ENCODE data around the gene SKAP1. TPM values are rescaled to one million over a fixed set of nuclear protein-coding genes. Genes with fewer than 3 reads are reported as not detected.
"Not testable (repeated sequence)": the region's sequence is repeated elsewhere in the genome, so short reads cannot be mapped to it uniquely, and the experiment has no call there.

The SKAP1 gene
- total and polyA plus RNA-seq, 2 donors from 2014 or later = 34.8 to 42.6 TPM

DNA sequence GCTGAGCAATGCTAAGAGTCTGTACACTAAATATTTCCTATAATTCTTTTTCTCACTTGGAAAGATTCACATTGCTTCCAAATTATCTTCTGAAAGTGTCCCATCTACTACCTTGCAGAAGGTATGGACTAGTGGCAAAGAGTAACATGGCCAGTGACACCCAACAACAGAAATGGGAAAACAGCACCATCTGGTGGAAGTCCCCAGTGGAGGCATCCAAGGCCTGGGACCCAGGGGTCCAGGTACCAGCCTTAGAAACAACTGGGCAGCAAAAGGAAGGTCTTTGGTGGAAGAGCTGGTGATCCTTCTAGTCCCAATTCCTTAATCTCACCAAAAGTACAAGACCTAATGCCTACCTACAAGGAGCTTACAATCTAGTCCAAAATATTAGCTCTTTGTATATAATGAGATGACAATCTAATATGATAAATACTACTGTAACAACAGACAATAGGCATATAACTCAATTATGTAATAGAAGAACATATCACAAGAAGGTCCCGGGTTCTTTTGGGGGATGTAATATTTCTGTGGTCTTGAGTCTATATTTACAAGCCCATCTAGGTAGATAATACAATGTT is 55.3 kb downstream of the SKAP1 start:
- H3K4me3 ChIP-seq (ENCODE audit: low read length in 3 of 3) = no peak overlapping the region
- no peaks in the 10 kb centered on the region for H3K4me1 ChIP-seq (ENCODE audit: control insufficient read depth in 2 of 3, insufficient read depth in 2 of 3, low read depth in 1 of 3, low read length in 3 of 3)
- FAIRE-seq (no peak), DNase-seq (no peak)
- H3K36me3 ChIP-seq (ENCODE audit: control insufficient read depth in 2 of 3, insufficient read depth in 3 of 3, low read length in 3 of 3) = no peaks in the 10 kb centered on the region
- no peaks in the 10 kb centered on the region for H3K9me3 ChIP-seq (ENCODE audit: control insufficient read depth in 2 of 3, insufficient read depth in 1 of 3, low read length in 3 of 3)
- H3K9ac ChIP-seq (ENCODE audit: low read length in 3 of 3) = no peak overlapping the region
- no peaks in the 10 kb centered on the region for H3K27me3 ChIP-seq (ENCODE audit: control insufficient read depth, insufficient read depth, low read length)
- H3K27ac ChIP-seq (ENCODE audit: low read depth in 2 of 2, low read length in 2 of 2) = no peak overlapping the region
- intact Hi-C loops (cut with DNase I) = no loop called here
- TF ChIP-seq CTCF (IDR thresholded peaks at IDR 0.05; ENCODE audit: borderline replicate concordance, extremely low read depth, insufficient read depth) = peak; percentile 53

- DNase-seq = no peak
- no peak for TF ChIP-seq CTCF (IDR thresholded peaks at IDR 0.05; ENCODE audit: borderline replicate concordance, extremely low read depth, insufficient read depth)
- H3K4me3 ChIP-seq (ENCODE audit: low read length in 3 of 3) = no peak overlapping the region
- no peaks in the 10 kb centered on the region for H3K36me3 ChIP-seq (ENCODE audit: control insufficient read depth in 2 of 3, insufficient read depth in 3 of 3, low read length in 3 of 3)
- H3K9ac ChIP-seq (ENCODE audit: low read length in 3 of 3) = no peak overlapping the region
- intact Hi-C loops (cut with DNase I) = no loop called here
- H3K4me1 ChIP-seq (ENCODE audit: control insufficient read depth in 2 of 3, insufficient read depth in 2 of 3, low read depth in 1 of 3, low read length in 3 of 3) = no peaks in the 10 kb centered on the region
- H3K9me3 ChIP-seq (ENCODE audit: control insufficient read depth in 2 of 3, insufficient read depth in 1 of 3, low read length in 3 of 3) = no peaks in the 10 kb centered on the region
- no peak overlapping the region for H3K27ac ChIP-seq (ENCODE audit: low read depth in 2 of 2, low read length in 2 of 2)
- H3K27me3 ChIP-seq (ENCODE audit: control insufficient read depth, insufficient read depth, low read length) = no peaks in the 10 kb centered on the region
- FAIRE-seq = no peak
Measured at GRCh38 chr17:48373883-48374282, 56.1 kb downstream of the SKAP1 start.

- FAIRE-seq = no peak
- no peaks in the 10 kb centered on the region for H3K4me1 ChIP-seq (ENCODE audit: control insufficient read depth in 2 of 3, insufficient read depth in 2 of 3, low read depth in 1 of 3, low read length in 3 of 3)
- H3K9me3 ChIP-seq (ENCODE audit: control insufficient read depth in 2 of 3, insufficient read depth in 1 of 3, low read length in 3 of 3) = no peaks in the 10 kb centered on the region
- no peaks in the 10 kb centered on the region for H3K27me3 ChIP-seq (ENCODE audit: control insufficient read depth, insufficient read depth, low read length)
- no peaks in the 10 kb centered on the region for H3K36me3 ChIP-seq (ENCODE audit: control insufficient read depth in 2 of 3, insufficient read depth in 3 of 3, low read length in 3 of 3)
- H3K9ac ChIP-seq (ENCODE audit: low read length in 3 of 3) = no peak overlapping the region
- H3K27ac ChIP-seq (ENCODE audit: low read depth in 2 of 2, low read length in 2 of 2) = no peak overlapping the region
- no peak for TF ChIP-seq CTCF (IDR thresholded peaks at IDR 0.05; ENCODE audit: borderline replicate concordance, extremely low read depth, insufficient read depth)
- H3K4me3 ChIP-seq (ENCODE audit: low read length in 3 of 3) = no peak overlapping the region
- intact Hi-C loops (cut with DNase I) = no loop called here
- DNase-seq = no peak
Measured at GRCh38 chr17:48373130-48373830, 56.7 kb downstream of the SKAP1 start.

DNA sequence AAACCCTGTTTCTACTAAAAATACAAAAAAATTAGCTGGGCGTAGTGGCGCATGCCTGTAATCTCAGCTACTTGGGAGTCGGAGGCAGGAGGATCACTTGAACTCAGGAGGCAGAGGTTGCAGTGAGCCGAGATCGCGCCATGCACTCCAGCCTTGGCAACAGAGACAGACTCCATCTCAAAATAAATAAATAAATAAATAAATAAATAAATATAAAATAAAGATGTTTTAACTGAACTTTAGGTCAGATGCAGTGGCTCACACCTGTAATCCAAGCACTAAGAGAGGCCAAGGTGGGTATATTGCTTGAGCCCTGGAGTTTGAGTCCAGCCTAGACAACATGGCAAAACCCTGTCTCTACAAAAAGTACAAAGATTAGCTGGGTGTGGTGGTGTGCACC is 61.0 kb downstream of the SKAP1 start:
- H3K36me3 ChIP-seq (ENCODE audit: control insufficient read depth in 2 of 3, insufficient read depth in 3 of 3, low read length in 3 of 3); H3K4me3 ChIP-seq (ENCODE audit: low read length in 3 of 3); H3K27me3 ChIP-seq (ENCODE audit: control insufficient read depth, insufficient read depth, low read length); H3K9ac ChIP-seq (ENCODE audit: low read length in 3 of 3); intact Hi-C loops (cut with DNase I); H3K4me1 ChIP-seq (ENCODE audit: control insufficient read depth in 2 of 3, insufficient read depth in 2 of 3, low read depth in 1 of 3, low read length in 3 of 3); H3K9me3 ChIP-seq (ENCODE audit: control insufficient read depth in 2 of 3, insufficient read depth in 1 of 3, low read length in 3 of 3); H3K27ac ChIP-seq (ENCODE audit: low read depth in 2 of 2, low read length in 2 of 2); DNase-seq; FAIRE-seq: not testable (repeated sequence)

Data from kidney (tissue), 14 donors.